Panc1 (cell line): Measurements from ENCODE around the gene TNFRSF14. TPM values are rescaled to one million over a fixed set of nuclear protein-coding genes. Genes with fewer than 3 reads are reported as not detected.

Experiments used
- ATAC-seq: fragments of 200-7000 bp; cut with Tn5 transposase; 2 replicates; pipeline ENCODE4 v1.9.1; 2020; ENCODE audit warnings: mild to moderate bottlenecking, moderate library complexity
- BruUV-seq: library from RNA; stranded (reverse); fragments of 400-500 nt; replicated peaks from 2 replicates; lab custom pipeline; 2021; lab: Mats Ljungman, UMichigan
- CTCF ChIA-PET: fragments of 300-600 bp; sonication (Branson Sonifier 250); formaldehyde crosslinking; loops from one replicate; lab custom pipeline; 2022; ENCODE audit warnings: antibody characterized with exemption; lab: Charles Lee
- POLR2A ChIA-PET: fragments of 300-600 bp; sonication (Branson Sonifier 250); formaldehyde crosslinking; loops from one replicate; lab custom pipeline; 2022; ENCODE audit warnings: antibody characterized with exemption; lab: Charles Lee
- DNase-seq: peaks from one replicate; pipeline ENCODE4 v3.0.0-alpha.2; 2010; ENCODE audit warnings: low read depth, low spot score
- H3K27ac ChIP-seq: 2 replicates; pipeline ENCODE4 v1.5.1; 2011; ENCODE audit warnings: mild to moderate bottlenecking, low read length, inconsistent platforms
- H3K27me3 ChIP-seq: fragments of 200-500 bp; sonication (Bioruptor generic); 2 replicates; pipeline ENCODE4 v1.6.0; 2014; ENCODE audit warnings: low read length, inconsistent platforms; ENCODE audit not compliant: control insufficient read depth, insufficient read depth
- H3K36me3 ChIP-seq: fragments of 200-500 bp; sonication (Bioruptor generic); 2 replicates; pipeline ENCODE4 v1.5.1; 2014; ENCODE audit warnings: inconsistent platforms, mild to moderate bottlenecking, low read length, moderate library complexity; ENCODE audit not compliant: control insufficient read depth, insufficient read depth
- H3K4me1 ChIP-seq: 2 replicates; pipeline ENCODE4 v1.5.1; 2011; ENCODE audit warnings: inconsistent platforms, mild to moderate bottlenecking, low read length, moderate library complexity; ENCODE audit not compliant: control insufficient read depth, insufficient read depth
- H3K4me3 ChIP-seq, 2 experiments: 2 replicates each; pipeline ENCODE4 v1.5.1; 2011 to 2012; ENCODE audit warnings: low read depth in 2 of 2, low read length in 2 of 2, mild to moderate bottlenecking in 2 of 2, inconsistent platforms in 1 of 2, moderate library complexity in 1 of 2
- H3K9me3 ChIP-seq: fragments of 200-500 bp; sonication (Bioruptor generic); 2 replicates; pipeline ENCODE4 v1.5.1; 2014; ENCODE audit warnings: low read depth, mild to moderate bottlenecking, inconsistent platforms, low read length, moderate library complexity; ENCODE audit not compliant: control insufficient read depth, insufficient read depth
- POLR2AphosphoS5 ChIP-seq: IDR thresholded peaks from 2 replicates; pipeline ENCODE4 v1.6.1; 2012; ENCODE audit warnings: mild to moderate bottlenecking, low read depth, low read length, moderate library complexity
- SIN3A ChIP-seq: IDR thresholded peaks from 2 replicates; pipeline ENCODE4 v1.6.1; 2012; ENCODE audit warnings: low read depth, mild to moderate bottlenecking, low read length, moderate library complexity, borderline replicate concordance; ENCODE audit not compliant: insufficient read depth
- TCF7L2 ChIP-seq: IDR thresholded peaks from 2 replicates; pipeline ENCODE4 v1.6.1; 2011; ENCODE audit warnings: mild to moderate bottlenecking, low read depth, low read length, inconsistent platforms
- in situ Hi-C: cut with HindIII; loops from 2 replicates; pipeline ENCODE4 v1.10.0; 2016; ENCODE audit warnings: low sequenced_read_pairs, low pct_unique_long_range_greater_than_20kb
- intact Hi-C: fragments of 100-400 bp; cut with micrococcal nuclease; formaldehyde crosslinking; loops from one replicate; pipeline ENCODE4 v1.10.0; 2022; ENCODE audit not compliant: unreplicated experiment
- total RNA-seq: library from RNA; stranded (reverse); gene quantifications from one replicate; pipeline ENCODE4 v1.2.1, GENCODE V29; 2021; ENCODE audit not compliant: unreplicated experiment
- TF ChIP-seq, protein P1 (sequence below), 2 experiments: IDR thresholded peaks; 2 replicates each; pipeline ENCODE4 v1.6.1; 2011 to 2012; ENCODE audit warnings: low read depth in 2 of 2, control low read depth in 1 of 2, low read length in 1 of 2, mild to moderate bottlenecking in 1 of 2, moderate library complexity in 1 of 2; ENCODE audit not compliant: insufficient read depth in 1 of 2
- TF ChIP-seq, protein P2 (sequence below): fragments of 450-650 bp; IDR thresholded peaks from 2 replicates; pipeline ENCODE4 v1.5.1; 2017; ENCODE audit warnings: mild to moderate bottlenecking

Gene TNFRSF14
- total RNA-seq, 1 experiment from 2014 or later = 20.1 TPM

DNA sequence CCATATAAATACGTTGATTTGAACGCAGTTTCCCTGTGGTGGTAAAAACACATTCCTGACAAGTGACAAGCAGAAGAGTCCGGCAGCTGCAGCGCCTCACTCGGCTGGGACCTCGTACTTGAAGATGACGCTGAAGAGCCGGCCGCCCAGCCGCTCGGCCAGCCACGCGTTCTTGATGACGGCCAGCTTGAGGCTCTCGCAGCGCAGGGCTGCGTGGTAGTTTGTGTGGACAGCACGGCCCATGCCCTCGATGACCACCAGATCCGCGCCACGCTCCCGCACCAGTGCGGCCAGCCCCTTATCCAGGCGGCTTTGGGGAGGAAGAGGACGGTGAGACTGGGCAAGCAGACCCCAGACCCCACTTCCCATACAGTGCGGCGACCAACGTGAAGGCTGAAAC, 47.4 kb upstream of the TNFRSF14 start:
- ChIA-PET POLR2A (no interaction called here), CTCF (interaction anchor here (0.6 kb wide), 1 partner anchor 41 kb away, joined by 3 read pairs; no protein-coding TSS in a partner anchor)
- ATAC-seq = no peak
- in situ Hi-C loops (no loop called here), intact Hi-C loops (no loop called here)
- TF ChIP-seq, protein P1, sequence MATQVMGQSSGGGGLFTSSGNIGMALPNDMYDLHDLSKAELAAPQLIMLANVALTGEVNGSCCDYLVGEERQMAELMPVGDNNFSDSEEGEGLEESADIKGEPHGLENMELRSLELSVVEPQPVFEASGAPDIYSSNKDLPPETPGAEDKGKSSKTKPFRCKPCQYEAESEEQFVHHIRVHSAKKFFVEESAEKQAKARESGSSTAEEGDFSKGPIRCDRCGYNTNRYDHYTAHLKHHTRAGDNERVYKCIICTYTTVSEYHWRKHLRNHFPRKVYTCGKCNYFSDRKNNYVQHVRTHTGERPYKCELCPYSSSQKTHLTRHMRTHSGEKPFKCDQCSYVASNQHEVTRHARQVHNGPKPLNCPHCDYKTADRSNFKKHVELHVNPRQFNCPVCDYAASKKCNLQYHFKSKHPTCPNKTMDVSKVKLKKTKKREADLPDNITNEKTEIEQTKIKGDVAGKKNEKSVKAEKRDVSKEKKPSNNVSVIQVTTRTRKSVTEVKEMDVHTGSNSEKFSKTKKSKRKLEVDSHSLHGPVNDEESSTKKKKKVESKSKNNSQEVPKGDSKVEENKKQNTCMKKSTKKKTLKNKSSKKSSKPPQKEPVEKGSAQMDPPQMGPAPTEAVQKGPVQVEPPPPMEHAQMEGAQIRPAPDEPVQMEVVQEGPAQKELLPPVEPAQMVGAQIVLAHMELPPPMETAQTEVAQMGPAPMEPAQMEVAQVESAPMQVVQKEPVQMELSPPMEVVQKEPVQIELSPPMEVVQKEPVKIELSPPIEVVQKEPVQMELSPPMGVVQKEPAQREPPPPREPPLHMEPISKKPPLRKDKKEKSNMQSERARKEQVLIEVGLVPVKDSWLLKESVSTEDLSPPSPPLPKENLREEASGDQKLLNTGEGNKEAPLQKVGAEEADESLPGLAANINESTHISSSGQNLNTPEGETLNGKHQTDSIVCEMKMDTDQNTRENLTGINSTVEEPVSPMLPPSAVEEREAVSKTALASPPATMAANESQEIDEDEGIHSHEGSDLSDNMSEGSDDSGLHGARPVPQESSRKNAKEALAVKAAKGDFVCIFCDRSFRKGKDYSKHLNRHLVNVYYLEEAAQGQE (IDR thresholded peaks at IDR 0.05; ENCODE audit: insufficient read depth in 1 of 2, low read depth in 2 of 2, low read length in 1 of 2) = 0 out of 4 replicates have a peak, but pooled peaks of 1 of the 2 experiments have one; percentile 12
- TF ChIP-seq, protein P2, sequence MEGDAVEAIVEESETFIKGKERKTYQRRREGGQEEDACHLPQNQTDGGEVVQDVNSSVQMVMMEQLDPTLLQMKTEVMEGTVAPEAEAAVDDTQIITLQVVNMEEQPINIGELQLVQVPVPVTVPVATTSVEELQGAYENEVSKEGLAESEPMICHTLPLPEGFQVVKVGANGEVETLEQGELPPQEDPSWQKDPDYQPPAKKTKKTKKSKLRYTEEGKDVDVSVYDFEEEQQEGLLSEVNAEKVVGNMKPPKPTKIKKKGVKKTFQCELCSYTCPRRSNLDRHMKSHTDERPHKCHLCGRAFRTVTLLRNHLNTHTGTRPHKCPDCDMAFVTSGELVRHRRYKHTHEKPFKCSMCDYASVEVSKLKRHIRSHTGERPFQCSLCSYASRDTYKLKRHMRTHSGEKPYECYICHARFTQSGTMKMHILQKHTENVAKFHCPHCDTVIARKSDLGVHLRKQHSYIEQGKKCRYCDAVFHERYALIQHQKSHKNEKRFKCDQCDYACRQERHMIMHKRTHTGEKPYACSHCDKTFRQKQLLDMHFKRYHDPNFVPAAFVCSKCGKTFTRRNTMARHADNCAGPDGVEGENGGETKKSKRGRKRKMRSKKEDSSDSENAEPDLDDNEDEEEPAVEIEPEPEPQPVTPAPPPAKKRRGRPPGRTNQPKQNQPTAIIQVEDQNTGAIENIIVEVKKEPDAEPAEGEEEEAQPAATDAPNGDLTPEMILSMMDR = no peak
- no peak overlapping the region for H3K27ac ChIP-seq
- no peak for DNase-seq
- BruUV-seq = no TSS peak
- H3K9me3 ChIP-seq = no peaks in the 10 kb centered on the region
- H3K27me3 ChIP-seq = no peaks in the 10 kb centered on the region
- no peak overlapping the region for H3K4me3 ChIP-seq
- H3K4me1 ChIP-seq = peaks cover 25% of the 10 kb centered on the region
- no peaks in the 10 kb centered on the region; the same call in none of the 2 replicates for H3K36me3 ChIP-seq

DNA sequence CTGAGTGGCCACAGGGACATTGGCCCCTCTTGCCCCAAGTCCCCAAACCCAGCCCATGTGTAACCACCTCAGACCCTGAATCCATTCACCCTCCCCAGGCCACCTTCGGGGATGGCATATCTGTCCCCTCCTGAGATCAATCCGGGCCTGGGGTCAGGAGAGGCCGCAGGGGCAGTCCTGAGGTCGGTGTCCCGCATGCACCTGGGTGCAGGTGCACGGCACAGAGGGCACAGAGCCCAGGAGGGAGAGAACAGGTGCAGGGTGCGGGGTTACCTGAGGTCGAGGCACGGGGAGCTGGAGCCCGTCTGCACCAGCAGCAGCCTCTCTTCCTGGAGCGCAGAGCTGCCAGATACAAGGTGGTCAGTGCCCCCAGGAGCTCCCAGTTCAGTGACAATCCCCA, 46.6 kb upstream of the TNFRSF14 start:
- ChIA-PET CTCF (no interaction called here), POLR2A (no interaction called here)
- no peak overlapping the region for H3K27ac ChIP-seq
- no TSS peak for BruUV-seq
- intact Hi-C loops = no loop called here
- no peaks in the 10 kb centered on the region; the same call in none of the 2 replicates for H3K36me3 ChIP-seq
- no peaks in the 10 kb centered on the region for H3K9me3 ChIP-seq
- ATAC-seq (no peak), DNase-seq (no peak)
- H3K27me3 ChIP-seq = no peaks in the 10 kb centered on the region
- H3K4me1 ChIP-seq = peaks cover 25% of the 10 kb centered on the region
- H3K4me3 ChIP-seq = no peak overlapping the region
- TF ChIP-seq, protein P1 (IDR thresholded peaks at IDR 0.05; ENCODE audit: insufficient read depth in 1 of 2, low read depth in 2 of 2, low read length in 1 of 2) = no peak
- no peak for TF ChIP-seq SIN3A
- no peak for TF ChIP-seq TCF7L2
- no peak for TF ChIP-seq POLR2AphosphoS5
- TF ChIP-seq, protein P2 = no peak
- in situ Hi-C loops = no loop called here
